Chondrocyte (in vitro differentiated cells): ENCODE data around the gene MRPL37. TPM values are rescaled to one million over a fixed set of nuclear protein-coding genes. Genes with fewer than 3 reads are reported as not detected.

Experiments used
- DNase-seq: peaks from one replicate; pipeline ENCODE4 v3.0.0; 2021; ENCODE audit warnings: mixed read lengths, low spot score
- H3K27ac Mint-ChIP-seq: one replicate; pipeline ENCODE4 v1.8.0; 2021; ENCODE audit warnings: mild to moderate bottlenecking, moderate library complexity, mixed read lengths; ENCODE audit not compliant: unreplicated experiment
- H3K27me3 Mint-ChIP-seq: 2 replicates; pipeline ENCODE4 v1.8.0; 2021; ENCODE audit warnings: low read depth, mixed read lengths
- H3K36me3 Mint-ChIP-seq: 2 replicates; pipeline ENCODE4 v1.8.0; 2021; ENCODE audit warnings: low read depth, mixed read lengths
- H3K4me1 Mint-ChIP-seq: 2 replicates; pipeline ENCODE4 v1.8.0; 2021; ENCODE audit warnings: low read depth, mild to moderate bottlenecking, mixed read lengths
- H3K4me3 Mint-ChIP-seq: one replicate; pipeline ENCODE4 v1.8.0; 2021; ENCODE audit warnings: mild to moderate bottlenecking, moderate library complexity, mixed read lengths; ENCODE audit not compliant: unreplicated experiment
- H3K9me3 Mint-ChIP-seq: 2 replicates; pipeline ENCODE4 v1.8.0; 2021; ENCODE audit warnings: low read depth, mixed read lengths
- CTCF ChIP-seq: fragments of 200-600 bp; sonication (generic); IDR thresholded peaks from 2 replicates; pipeline ENCODE4 v1.5.0; 2021; ENCODE audit warnings: antibody characterized with exemption, mild to moderate bottlenecking, moderate library complexity
- total RNA-seq: library from RNA; stranded (reverse); gene quantifications from 3 replicates; pipeline ENCODE4 v1.2.1, GENCODE V29; 2021

MRPL37 gene
- total RNA-seq, 1 donor from 2014 or later: 66.9 TPM

- peaks cover 49% of the 10 kb centered on the region for H3K4me1 Mint-ChIP-seq
- peak; percentile 76 for DNase-seq
- no peak overlapping the region for H3K4me3 Mint-ChIP-seq
- H3K27me3 Mint-ChIP-seq: no peaks in the 10 kb centered on the region
- no peak for TF ChIP-seq CTCF
- H3K9me3 Mint-ChIP-seq: no peaks in the 10 kb centered on the region
- H3K27ac Mint-ChIP-seq: peak overlapping the region; percentile 76
- H3K36me3 Mint-ChIP-seq: peaks cover 1% of the 10 kb centered on the region
These were observed 52.5 kb downstream of the MRPL37 start for GRCh38 chr1:54252371-54252936.

DNA sequence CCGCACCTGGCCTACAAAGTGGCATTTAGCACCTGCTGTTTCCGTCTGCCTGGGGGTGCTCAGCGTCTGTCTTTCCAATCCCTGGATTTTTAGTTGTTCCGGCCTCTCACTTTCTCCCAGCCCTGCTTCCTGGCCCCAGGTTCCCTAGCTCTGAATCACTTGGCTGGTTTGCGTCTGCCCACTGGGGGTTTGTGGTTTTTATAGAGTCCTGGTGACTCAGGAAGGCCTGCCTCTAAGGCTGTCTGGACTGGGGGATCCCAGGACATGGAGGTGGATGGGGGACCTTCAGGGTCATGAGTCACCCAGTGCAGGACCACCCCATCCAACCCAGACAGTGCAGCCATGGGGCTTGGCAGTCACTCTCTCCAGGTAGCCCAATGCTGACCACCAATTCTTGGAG is 53.5 kb downstream of the MRPL37 start:
- peaks cover 49% of the 10 kb centered on the region for H3K4me1 Mint-ChIP-seq
- TF ChIP-seq CTCF: no peak
- peak overlapping the region; percentile 4 for H3K4me3 Mint-ChIP-seq
- peak overlapping the region; percentile 97 for H3K27ac Mint-ChIP-seq
- no peak for DNase-seq
- no peaks in the 10 kb centered on the region for H3K27me3 Mint-ChIP-seq
- H3K36me3 Mint-ChIP-seq: peaks cover 1% of the 10 kb centered on the region
- no peaks in the 10 kb centered on the region for H3K9me3 Mint-ChIP-seq

- H3K4me1 Mint-ChIP-seq: peaks cover 43% of the 10 kb centered on the region
- no peak for TF ChIP-seq CTCF
- H3K9me3 Mint-ChIP-seq: no peaks in the 10 kb centered on the region
- H3K4me3 Mint-ChIP-seq: no peak overlapping the region
- no peaks in the 10 kb centered on the region for H3K27me3 Mint-ChIP-seq
- H3K36me3 Mint-ChIP-seq: peaks cover under 1% of the 10 kb centered on the region
- DNase-seq: no peak
- peak overlapping the region; percentile 97 for H3K27ac Mint-ChIP-seq
These were observed 54.1 kb downstream of the MRPL37 start for GRCh38 chr1:54254055-54254454.

GRCh38 chr1:54255026-54255702 is 55.2 kb downstream of the MRPL37 start:
- Mint-ChIP-seq H3K4me1 (peaks cover 36% of the 10 kb centered on the region), H3K27me3 (no peaks in the 10 kb centered on the region), H3K27ac (no peak overlapping the region), H3K4me3 (no peak overlapping the region), H3K36me3 (no peaks in the 10 kb centered on the region), H3K9me3 (no peaks in the 10 kb centered on the region)
- no peak for DNase-seq
- TF ChIP-seq CTCF: no peak

DNA sequence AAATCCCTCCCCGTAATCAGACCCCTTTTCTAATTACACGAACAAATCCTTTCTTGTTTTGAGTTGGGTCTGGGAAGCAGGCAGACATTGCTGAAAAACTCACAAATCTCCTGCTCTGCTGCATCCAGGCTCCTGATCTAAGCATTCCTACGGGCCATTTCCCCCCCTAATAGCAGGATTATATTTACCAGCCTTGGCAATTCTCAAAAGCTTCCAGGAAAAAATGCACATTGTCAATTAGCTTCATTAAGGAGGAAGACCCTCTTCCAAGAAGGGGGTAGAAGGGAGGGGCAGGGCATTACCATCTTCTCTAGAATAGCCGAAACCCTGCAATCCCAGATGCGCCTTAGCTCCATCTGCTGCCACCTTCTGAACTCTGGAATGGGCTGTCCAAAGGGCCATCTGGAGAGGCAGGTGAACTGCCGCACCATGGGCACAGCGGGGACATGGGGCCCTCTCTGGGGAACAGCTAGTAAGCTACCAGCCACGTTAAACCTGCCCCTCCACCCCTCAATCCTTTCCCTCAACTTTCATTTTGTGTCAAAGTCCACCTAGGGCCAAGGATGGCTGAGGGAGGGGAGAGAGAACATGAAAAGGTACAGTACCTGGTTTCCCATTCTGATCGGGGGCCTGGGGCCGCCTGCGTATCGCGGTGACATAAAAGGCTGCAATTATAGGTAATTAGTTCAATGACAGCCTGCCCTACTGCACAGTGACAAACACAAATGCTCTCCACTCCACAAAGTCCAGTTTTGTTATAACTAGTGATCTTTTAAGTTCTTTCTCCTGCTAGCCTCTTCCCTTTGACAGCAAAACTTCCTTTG is 56.8 kb downstream of the MRPL37 start:
- Mint-ChIP-seq H3K9me3 (no peaks in the 10 kb centered on the region), H3K4me3 (no peak overlapping the region), H3K27ac (no peak overlapping the region), H3K4me1 (peaks cover 41% of the 10 kb centered on the region), H3K27me3 (no peaks in the 10 kb centered on the region), H3K36me3 (no peaks in the 10 kb centered on the region)
- DNase-seq: no peak
- TF ChIP-seq CTCF: no peak
